ENCODE data around the gene CD27.

Gene CD27

GRCh38 chr12:6434205-6435140, 10.3 kb upstream of the CD27 start:
- no peak for DNase-seq

DNA sequence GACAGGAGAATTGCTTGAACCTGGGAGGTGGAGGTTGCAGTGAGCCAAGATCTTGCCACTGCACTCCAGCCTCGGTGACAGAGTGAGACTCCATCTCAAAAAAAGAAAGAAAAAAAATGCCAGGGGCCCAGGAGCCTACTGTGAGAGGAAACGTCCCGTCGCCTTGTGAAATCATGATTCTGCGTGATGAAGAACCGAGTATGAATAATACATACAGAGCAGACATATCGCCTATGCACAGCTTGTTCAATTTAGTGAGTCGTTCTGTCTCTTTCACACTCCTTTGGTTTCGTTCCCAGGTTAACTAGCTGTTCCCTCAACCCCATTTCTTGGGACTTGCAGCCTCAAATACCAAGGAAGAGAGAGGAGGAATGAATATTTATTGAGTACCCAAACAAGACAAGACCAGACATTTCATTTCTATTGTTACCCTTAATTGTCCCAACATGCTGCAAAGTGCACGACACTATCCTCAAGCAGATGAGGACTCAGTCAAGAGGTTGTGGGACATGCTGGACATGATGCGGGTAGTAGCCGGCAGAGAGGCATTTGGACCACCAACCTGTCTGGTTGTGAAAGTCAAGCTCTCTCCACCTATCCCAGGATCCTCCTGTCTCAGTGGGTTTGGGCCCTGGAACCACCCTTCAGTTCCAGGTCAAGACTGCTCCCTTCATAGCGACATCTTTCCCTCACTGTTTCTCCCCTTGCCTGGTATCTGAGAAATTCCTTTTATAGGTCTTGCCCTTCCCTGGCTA, 8.6 kb upstream of the CD27 start:
- no peak for DNase-seq

GRCh38 chr12:6437586-6437985, 7.2 kb upstream of the CD27 start:
- DNase-seq, result no peak

- no peak for DNase-seq
These were observed 6.4 kb upstream of the CD27 start for GRCh38 chr12:6438345-6438744.

- DNase-seq, result no peak
These were observed 4.4 kb upstream of the CD27 start for GRCh38 chr12:6440391-6440790.

- DNase-seq, result no peak
These were observed 1.9 kb upstream of the CD27 start for GRCh38 chr12:6442836-6443235.

- peak; percentile 29 for DNase-seq
These were observed 1.3 kb upstream of the CD27 start for GRCh38 chr12:6443361-6443983.

DNA sequence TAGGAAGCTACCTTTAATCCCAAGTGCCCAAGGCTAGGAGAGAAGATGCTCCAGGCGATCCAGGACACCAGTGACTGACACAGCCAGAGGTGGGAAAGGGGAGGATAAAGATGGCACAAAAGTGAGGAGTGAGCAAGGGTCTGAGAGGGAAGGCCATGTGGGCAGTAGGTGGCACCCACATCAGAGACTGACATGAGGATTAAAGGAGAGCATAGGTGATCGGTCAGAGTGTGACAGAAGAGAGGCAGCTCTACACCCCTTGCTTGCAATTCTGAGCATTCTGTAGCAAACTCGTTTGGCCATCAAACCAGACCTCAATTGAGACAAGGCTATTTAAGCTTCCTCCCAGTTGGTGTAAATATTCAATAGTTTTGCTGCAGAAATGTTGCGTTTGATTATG, 724 bp upstream of the CD27 start:
- no peak for DNase-seq

- DNase-seq, result no peak
These were observed 5.5 kb downstream of the CD27 start for GRCh38 chr12:6450091-6450868.

GRCh38 chr12:6450869-6451347, 6.2 kb downstream of the CD27 start:
- DNase-seq, result no peak

GRCh38 chr12:6451348-6452244, 6.8 kb downstream of the CD27 start, which contains the start of gene TAPBPL:
Gene TAPBPL (plus strand): TSS chr12:6452042. CDS start chr12:6452249, 207 bp downstream.
- DNase-seq, result peak; percentile 78

DNA sequence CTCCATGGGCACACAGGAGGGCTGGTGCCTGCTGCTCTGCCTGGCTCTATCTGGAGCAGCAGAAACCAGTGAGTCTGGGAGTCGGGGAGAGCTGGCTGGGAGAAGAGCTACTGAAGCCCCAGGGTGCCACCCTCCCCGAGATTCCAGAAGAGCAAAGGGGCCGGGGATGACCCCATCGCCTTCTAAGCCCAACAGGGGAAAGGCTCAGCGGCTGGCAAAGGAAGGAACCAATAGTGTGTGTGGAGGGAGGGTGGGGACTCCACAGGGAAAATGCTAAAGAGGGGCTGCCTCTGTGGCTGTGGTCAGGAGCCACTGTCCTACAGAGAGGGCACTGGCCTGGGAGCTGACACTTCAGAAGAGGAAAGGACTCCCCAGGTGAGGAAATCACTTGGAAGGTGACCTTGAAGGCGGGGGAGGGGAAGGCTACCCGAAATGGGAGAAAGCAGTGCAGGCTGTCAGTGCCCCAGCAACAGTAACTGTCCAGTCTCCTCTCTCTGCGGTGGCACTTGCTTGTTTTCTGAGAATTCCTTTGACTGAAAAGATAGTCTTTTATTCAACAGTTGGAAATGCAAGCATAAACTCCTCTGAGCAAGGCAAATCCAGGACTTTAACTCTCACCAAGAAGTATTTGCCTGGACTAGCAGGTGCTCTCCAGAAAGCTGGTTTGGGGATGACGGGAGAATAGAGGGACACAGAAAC, 7.6 kb downstream of the CD27 start:
- peak; percentile 23 for DNase-seq

GRCh38 chr12:6452944-6453630, 8.3 kb downstream of the CD27 start:
- DNase-seq, result peak; percentile 20

GRCh38 chr12:6457220-6457945, 12.6 kb downstream of the CD27 start:
- no peak for DNase-seq

- DNase-seq, result no peak
These were observed 13.7 kb downstream of the CD27 start for GRCh38 chr12:6458281-6459003.

- DNase-seq, result no peak
These were observed 14.2 kb downstream of the CD27 start for GRCh38 chr12:6459004-6459337.

- peak; percentile 23 for DNase-seq
These were observed 16.1 kb downstream of the CD27 start for GRCh38 chr12:6460751-6461371.

Data from stimulated activated naive CD4-positive, alpha-beta T cell treated with Interleukin-2 at 50 U/mL for 16 hours (primary cell).